Activated CD4-positive, alpha-beta T cell treated with anti-CD3 and anti-CD28 coated beads, Interleukin-2, amount 50 U/mL, for 16 hours (primary cell): ENCODE data around the gene LSAMP.
"Not testable (repeated sequence)": the region's sequence is repeated elsewhere in the genome, so short reads cannot be mapped to it uniquely, and the experiment has no call there.

ENCODE experiments used
- DNase-seq: peaks from one replicate; pipeline ENCODE4 v3.0.0-alpha.2; 2020

LSAMP gene

GRCh38 chr3:115823083-115823482 lies 622.2 kb downstream of the LSAMP start:
- DNase-seq: no peak

GRCh38 chr3:115822579-115822978 lies 622.7 kb downstream of the LSAMP start:
- DNase-seq: no peak

GRCh38 chr3:115819785-115820384 lies 625.4 kb downstream of the LSAMP start:
- DNase-seq: peak; percentile 73

GRCh38 chr3:115814778-115815380 lies 630.4 kb downstream of the LSAMP start:
- DNase-seq: peak; percentile 66

- DNase-seq: no peak
These were observed 631.3 kb downstream of the LSAMP start for GRCh38 chr3:115814006-115814405.

GRCh38 chr3:115808816-115809215 lies 636.5 kb downstream of the LSAMP start:
- DNase-seq: no peak

- DNase-seq: no peak
These were observed 637.0 kb downstream of the LSAMP start for GRCh38 chr3:115808244-115808643.

GRCh38 chr3:115806501-115806900 lies 638.8 kb downstream of the LSAMP start:
- no peak for DNase-seq

GRCh38 chr3:115805520-115805919 lies 639.8 kb downstream of the LSAMP start:
- no peak for DNase-seq

GRCh38 chr3:115804713-115805119 lies 640.6 kb downstream of the LSAMP start:
- no peak for DNase-seq

- peak; percentile 22 for DNase-seq
These were observed 641.1 kb downstream of the LSAMP start for GRCh38 chr3:115804200-115804599.

- DNase-seq: no peak
These were observed 641.6 kb downstream of the LSAMP start for GRCh38 chr3:115803661-115804060.

- DNase-seq: no peak
These were observed 644.7 kb downstream of the LSAMP start for GRCh38 chr3:115800489-115801075.

GRCh38 chr3:115800065-115800464 lies 645.2 kb downstream of the LSAMP start:
- DNase-seq: not testable (repeated sequence)

- DNase-seq: peak; percentile 51
These were observed 652.9 kb downstream of the LSAMP start for GRCh38 chr3:115792206-115792955.

GRCh38 chr3:115791271-115792153 lies 653.8 kb downstream of the LSAMP start:
- DNase-seq: not testable (repeated sequence)

GRCh38 chr3:115790759-115791158 lies 654.5 kb downstream of the LSAMP start:
- peak; percentile 84 for DNase-seq

GRCh38 chr3:115789481-115789880 lies 655.8 kb downstream of the LSAMP start:
- DNase-seq: no peak

- no peak for DNase-seq
These were observed 656.3 kb downstream of the LSAMP start for GRCh38 chr3:115788921-115789470.

GRCh38 chr3:115787818-115788217 lies 657.5 kb downstream of the LSAMP start:
- DNase-seq: no peak

GRCh38 chr3:115785782-115786181 lies 659.5 kb downstream of the LSAMP start:
- no peak for DNase-seq
